ES-I3 (cell line): ENCODE results near the gene AGAP1.

Source experiments
- H3K36me3 ChIP-seq: 2 replicates; pipeline ENCODE4 v1.6.1; 2013; ENCODE audit warnings: mild to moderate bottlenecking, low read length, control low read depth, moderate library complexity; ENCODE audit not compliant: insufficient read depth
- H3K4me1 ChIP-seq: 2 replicates; pipeline ENCODE4 v1.6.1; 2013; ENCODE audit warnings: mild to moderate bottlenecking, control low read depth, low read length; ENCODE audit not compliant: insufficient read depth
- H3K9ac ChIP-seq: 2 replicates; pipeline ENCODE4 v1.6.1; 2013; ENCODE audit warnings: low read depth, mild to moderate bottlenecking, low read length, moderate library complexity
- H3K9me3 ChIP-seq: 2 replicates; pipeline ENCODE4 v1.6.1; 2013; ENCODE audit warnings: mild to moderate bottlenecking, low read length, moderate library complexity; ENCODE audit not compliant: control insufficient read depth, insufficient read depth

AGAP1 gene

DNA sequence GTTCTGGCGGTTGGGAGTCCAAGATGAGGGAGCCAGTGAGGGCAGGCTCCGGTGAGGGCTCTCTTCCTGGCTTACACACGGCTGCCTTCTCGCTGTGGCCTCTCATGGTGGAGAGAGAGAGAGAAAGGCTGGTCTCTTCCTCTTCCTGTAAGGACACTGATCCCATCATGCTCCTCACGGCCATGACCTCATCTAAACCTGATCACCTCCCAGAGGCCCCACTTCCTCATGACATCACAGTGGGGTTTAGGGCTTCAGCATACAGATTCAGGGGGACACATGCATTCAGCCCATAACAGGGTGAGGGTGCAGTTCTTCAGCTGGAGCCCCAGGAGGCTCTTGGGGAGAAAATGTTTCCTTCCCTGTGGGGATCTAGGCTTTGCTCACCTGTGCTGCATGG, 29.2 kb downstream of the AGAP1 start:
- no peaks in the 10 kb centered on the region for H3K9me3 ChIP-seq
- peaks cover 15% of the 10 kb centered on the region for H3K4me1 ChIP-seq
- H3K36me3 ChIP-seq = no peaks in the 10 kb centered on the region
- H3K9ac ChIP-seq = no peak overlapping the region

DNA sequence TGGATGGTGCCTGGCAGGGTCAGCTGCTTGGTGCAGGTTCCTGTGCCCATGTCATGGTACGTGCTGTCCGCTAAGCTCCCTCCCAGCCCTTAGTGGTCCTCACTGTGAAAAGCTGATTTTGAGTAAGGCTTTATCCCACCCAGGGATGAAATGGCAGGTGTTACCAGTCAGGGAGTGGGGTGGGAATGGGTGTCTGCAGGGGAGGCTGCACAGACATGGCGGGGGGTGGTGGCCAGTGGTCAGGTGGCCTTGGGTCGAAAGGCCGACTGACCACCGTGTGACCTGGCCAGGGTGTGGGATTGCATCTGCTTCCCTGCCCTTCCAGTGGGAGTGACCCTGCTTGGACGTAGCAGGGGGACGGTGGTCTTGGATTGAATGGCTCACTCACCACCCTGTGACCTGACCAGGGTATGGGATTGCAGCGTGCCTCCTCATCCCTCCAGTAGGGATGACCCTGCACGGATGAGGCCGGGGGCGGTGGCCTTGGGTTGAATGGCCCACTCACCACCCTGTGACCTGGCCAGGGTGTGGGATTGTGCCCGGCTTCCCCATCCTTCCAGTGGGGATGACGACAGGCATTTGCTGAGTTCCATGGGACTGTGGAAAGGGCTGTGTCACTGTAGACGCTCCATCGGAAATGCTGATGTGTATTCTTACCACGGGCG, 29.8 kb downstream of the AGAP1 start:
- Histone ChIP-seq H3K36me3 (no peaks in the 10 kb centered on the region), H3K4me1 (peaks cover 15% of the 10 kb centered on the region), H3K9ac (no peak overlapping the region), H3K9me3 (no peaks in the 10 kb centered on the region)

- Histone ChIP-seq H3K4me1 (peaks cover 18% of the 10 kb centered on the region), H3K9me3 (peaks cover 3% of the 10 kb centered on the region; the same call in 1 of the 2 replicates), H3K36me3 (no peaks in the 10 kb centered on the region), H3K9ac (no peak overlapping the region)
Measured at GRCh38 chr2:235526166-235526565, 32.3 kb downstream of the AGAP1 start.

- H3K36me3 ChIP-seq = no peaks in the 10 kb centered on the region
- H3K4me1 ChIP-seq = peaks cover 18% of the 10 kb centered on the region
- no peak overlapping the region for H3K9ac ChIP-seq
- H3K9me3 ChIP-seq = peaks cover 3% of the 10 kb centered on the region; the same call in 1 of the 2 replicates
Measured at GRCh38 chr2:235527806-235528469, 34.1 kb downstream of the AGAP1 start.

GRCh38 chr2:235529621-235530020, 35.8 kb downstream of the AGAP1 start:
- peaks cover 18% of the 10 kb centered on the region for H3K4me1 ChIP-seq
- no peaks in the 10 kb centered on the region for H3K36me3 ChIP-seq
- H3K9ac ChIP-seq = no peak overlapping the region
- peaks cover 3% of the 10 kb centered on the region; the same call in 1 of the 2 replicates for H3K9me3 ChIP-seq

- Histone ChIP-seq H3K4me1 (peaks cover 18% of the 10 kb centered on the region), H3K9me3 (peaks cover 3% of the 10 kb centered on the region; the same call in 1 of the 2 replicates), H3K9ac (no peak overlapping the region), H3K36me3 (no peaks in the 10 kb centered on the region)
Measured at GRCh38 chr2:235530735-235531134, 36.9 kb downstream of the AGAP1 start.

DNA sequence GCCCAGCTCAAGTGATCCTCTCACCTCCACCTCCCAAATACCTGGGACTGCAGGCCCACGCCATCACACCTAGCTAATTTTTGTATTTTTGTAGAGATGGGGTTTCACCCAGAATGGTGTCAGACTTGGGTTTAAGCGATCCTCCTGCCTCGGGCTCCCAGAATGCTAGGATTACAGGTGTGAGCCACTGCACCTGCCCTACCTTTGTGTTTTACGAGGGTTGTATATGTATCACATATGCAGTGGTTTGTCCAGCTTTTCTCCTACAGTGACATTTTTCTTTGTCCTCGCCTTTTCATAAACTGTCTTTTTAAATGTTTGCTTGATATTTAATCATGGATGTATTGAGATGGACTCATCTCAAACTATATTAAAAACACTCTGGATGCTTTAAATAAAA, 38.5 kb downstream of the AGAP1 start:
- Histone ChIP-seq H3K9me3 (peaks cover 3% of the 10 kb centered on the region; the same call in 1 of the 2 replicates), H3K9ac (no peak overlapping the region), H3K36me3 (no peaks in the 10 kb centered on the region), H3K4me1 (peaks cover 13% of the 10 kb centered on the region)

DNA sequence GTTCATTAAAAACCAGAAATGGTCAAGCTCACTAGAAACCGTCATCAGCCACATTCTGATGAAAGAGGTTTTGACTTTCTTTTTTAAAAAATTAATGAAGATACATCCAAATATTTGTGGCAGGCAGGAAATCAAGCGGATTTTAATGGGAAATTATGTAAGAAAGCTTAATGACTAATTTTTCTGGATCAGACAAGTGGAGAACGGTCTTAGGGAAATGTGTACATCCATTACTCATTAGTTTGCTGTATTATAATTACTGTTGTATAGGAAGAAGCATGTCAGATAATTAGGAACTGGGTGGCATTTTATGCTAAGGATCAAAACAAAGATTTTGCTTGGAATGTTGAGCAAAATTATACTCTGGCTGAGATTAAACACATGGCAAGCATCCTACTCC, 39.4 kb downstream of the AGAP1 start:
- no peaks in the 10 kb centered on the region for H3K36me3 ChIP-seq
- H3K9ac ChIP-seq = no peak overlapping the region
- peaks cover 3% of the 10 kb centered on the region; the same call in 1 of the 2 replicates for H3K9me3 ChIP-seq
- peaks cover 6% of the 10 kb centered on the region for H3K4me1 ChIP-seq

DNA sequence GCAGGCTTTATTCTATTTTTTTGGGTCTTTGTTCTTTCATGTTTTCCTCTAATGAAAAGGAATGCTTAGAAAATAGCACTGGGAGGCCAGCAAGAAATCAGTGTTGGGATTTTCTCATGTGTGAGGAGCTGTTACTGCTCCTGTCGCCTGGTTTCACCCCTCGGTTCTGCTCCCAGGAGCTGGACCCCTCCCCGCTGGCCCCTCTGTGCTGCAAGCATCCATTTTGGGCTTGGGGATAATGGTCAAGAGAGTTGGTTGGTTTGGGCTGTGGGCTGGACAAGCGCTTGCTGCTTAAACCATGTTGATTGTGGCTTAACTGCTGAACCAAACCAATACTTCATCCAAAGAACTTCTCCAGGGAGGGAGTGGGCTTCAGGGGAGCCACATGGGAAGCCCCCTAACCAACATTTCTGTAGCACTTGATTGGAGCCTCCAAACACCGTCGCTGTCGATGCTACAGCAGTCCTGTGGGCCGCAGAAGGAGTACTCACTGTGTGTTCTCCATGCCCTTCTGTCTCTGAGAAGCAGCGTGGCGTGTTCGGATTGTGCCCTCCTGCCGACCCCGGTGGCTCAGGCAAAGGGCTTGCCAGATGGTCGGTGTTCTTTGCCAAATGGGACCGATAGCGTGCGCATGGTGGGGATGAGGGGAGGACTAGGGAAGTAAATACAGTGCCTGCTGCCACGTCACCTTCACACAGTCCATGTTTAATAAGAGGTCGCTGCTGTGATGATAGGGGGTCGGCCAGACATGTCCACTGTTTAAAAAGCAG, 40.0 kb downstream of the AGAP1 start:
- Histone ChIP-seq H3K4me1 (peaks cover 2% of the 10 kb centered on the region; the same call in 1 of the 2 replicates), H3K9ac (no peak overlapping the region), H3K9me3 (peaks cover 3% of the 10 kb centered on the region; the same call in 1 of the 2 replicates), H3K36me3 (no peaks in the 10 kb centered on the region)

DNA sequence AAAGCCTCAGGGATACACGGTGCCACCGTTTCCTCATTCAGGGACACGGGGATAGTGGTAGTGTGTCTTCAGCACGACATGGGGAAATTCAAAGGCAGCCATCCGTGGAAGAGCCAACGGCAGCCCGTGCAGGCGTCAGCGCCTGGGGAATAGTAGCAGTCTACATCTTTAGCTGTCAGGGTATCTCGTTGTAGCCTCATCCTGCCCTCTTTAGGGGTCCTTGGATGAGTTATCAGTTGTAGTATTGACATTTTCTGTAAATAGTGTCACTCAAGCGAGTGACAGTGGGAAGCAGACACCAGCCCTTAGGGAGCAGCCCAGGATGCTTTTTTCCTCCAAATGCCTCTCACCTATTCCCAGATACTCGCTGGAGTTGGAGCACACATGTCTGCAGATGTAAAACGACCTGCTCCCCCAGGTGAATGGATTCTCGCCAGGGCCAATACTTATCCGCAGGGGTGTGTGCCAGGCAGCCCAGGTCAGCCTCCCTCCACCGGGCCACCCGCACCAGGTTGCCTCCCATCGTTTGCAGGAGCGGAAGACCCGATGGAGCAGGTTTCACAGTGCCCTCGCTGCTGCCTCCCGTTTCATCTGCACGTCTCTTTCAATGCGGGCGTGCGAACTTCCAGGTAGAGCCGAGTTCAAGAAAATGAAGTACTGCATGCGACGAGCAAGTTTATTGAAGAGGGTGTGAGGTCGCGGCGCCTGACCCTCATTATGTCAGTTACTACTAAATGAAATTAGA, 41.0 kb downstream of the AGAP1 start:
- Histone ChIP-seq H3K9me3 (peaks cover 3% of the 10 kb centered on the region; the same call in 1 of the 2 replicates), H3K36me3 (no peaks in the 10 kb centered on the region), H3K9ac (no peak overlapping the region), H3K4me1 (no peaks in the 10 kb centered on the region)

DNA sequence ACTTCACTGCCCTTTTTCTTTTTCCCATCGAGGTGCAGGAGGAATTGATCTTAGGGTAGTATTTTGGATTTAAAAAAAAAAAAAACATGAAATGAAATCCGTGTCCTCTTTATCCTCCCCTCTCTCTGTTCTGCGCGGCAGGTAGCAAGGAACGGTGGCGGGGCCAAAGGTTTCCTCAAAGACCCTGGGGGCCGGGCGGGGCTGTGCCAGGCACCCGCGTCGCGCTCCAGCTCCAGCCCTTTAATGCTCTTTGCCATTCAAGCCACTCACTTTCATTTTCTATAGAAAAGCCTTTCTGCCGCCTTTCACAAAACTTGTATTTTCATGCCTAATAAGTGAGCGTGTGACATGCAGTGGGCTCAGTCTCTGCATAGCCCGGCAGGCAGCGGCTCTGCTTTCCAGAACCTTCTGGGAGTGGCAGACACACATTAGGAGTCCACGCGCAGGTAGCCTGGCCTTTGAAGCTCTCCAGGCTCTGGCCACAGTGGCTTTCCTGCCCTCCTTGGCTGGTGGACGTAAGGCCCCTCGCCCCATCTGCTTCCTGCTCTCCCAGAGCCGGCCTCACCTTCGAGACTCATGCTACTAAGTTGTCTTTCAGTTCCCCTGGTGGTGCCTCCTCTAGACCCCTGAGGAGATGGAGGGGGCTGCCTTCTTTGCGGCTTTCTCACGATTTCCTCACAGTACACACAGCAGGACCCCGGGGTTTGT, 41.7 kb downstream of the AGAP1 start:
- no peak overlapping the region for H3K9ac ChIP-seq
- H3K4me1 ChIP-seq = no peaks in the 10 kb centered on the region
- H3K9me3 ChIP-seq = no peaks in the 10 kb centered on the region
- H3K36me3 ChIP-seq = no peaks in the 10 kb centered on the region

DNA sequence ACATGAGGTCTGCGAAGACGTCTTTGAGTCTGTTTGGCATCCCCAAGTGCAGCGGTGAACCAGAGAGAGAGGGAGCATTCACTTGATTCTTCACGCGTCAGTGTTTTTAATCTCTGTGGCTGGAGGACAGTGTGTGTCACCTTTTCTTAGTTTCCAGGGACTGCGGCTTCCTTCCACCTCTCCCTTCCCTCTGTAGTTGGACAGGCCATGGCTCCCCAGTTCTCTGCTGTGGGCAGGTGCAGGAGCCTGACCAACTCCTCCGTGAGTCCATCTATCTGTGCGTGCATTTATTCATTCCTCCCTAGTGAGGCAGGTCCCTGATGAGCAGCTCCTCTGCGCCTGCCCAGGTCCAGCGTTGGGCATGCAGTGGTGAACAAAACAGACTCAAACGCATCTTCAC, 42.9 kb downstream of the AGAP1 start:
- no peaks in the 10 kb centered on the region for H3K9me3 ChIP-seq
- H3K9ac ChIP-seq = no peak overlapping the region
- H3K4me1 ChIP-seq = no peaks in the 10 kb centered on the region
- no peaks in the 10 kb centered on the region for H3K36me3 ChIP-seq

DNA sequence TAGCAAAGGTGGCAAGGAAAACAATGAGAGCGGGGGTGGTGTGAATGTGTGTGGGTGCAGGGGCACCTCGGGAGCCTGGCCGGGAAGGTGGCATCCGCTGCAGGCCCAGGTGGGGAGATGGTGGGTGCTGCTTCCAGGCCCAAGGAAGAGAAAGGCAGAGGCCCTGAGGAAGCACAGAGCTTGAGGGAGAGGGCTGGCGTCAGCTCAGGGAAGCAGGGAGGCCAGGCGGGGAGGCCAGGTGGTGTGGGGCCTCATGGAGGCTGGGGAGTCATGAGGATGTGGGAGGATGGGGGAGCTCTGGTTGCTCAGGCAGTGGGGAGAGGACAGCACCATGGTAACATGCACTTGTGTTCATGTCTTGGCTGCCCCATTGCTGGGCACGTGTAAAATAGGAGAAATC, 43.3 kb downstream of the AGAP1 start:
- Histone ChIP-seq H3K4me1 (peaks cover 1% of the 10 kb centered on the region; the same call in 1 of the 2 replicates), H3K9ac (no peak overlapping the region), H3K9me3 (no peaks in the 10 kb centered on the region), H3K36me3 (no peaks in the 10 kb centered on the region)
